ENCODE measurements around the gene CEP70.
A peak's percentile ranks its signal among the peaks of the same experiment; 100 is the strongest.

CEP70 gene, protein sequence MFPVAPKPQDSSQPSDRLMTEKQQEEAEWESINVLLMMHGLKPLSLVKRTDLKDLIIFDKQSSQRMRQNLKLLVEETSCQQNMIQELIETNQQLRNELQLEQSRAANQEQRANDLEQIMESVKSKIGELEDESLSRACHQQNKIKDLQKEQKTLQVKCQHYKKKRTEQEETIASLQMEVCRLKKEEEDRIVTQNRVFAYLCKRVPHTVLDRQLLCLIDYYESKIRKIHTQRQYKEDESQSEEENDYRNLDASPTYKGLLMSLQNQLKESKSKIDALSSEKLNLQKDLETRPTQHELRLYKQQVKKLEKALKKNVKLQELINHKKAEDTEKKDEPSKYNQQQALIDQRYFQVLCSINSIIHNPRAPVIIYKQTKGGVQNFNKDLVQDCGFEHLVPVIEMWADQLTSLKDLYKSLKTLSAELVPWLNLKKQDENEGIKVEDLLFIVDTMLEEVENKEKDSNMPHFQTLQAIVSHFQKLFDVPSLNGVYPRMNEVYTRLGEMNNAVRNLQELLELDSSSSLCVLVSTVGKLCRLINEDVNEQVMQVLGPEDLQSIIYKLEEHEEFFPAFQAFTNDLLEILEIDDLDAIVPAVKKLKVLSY

DNA sequence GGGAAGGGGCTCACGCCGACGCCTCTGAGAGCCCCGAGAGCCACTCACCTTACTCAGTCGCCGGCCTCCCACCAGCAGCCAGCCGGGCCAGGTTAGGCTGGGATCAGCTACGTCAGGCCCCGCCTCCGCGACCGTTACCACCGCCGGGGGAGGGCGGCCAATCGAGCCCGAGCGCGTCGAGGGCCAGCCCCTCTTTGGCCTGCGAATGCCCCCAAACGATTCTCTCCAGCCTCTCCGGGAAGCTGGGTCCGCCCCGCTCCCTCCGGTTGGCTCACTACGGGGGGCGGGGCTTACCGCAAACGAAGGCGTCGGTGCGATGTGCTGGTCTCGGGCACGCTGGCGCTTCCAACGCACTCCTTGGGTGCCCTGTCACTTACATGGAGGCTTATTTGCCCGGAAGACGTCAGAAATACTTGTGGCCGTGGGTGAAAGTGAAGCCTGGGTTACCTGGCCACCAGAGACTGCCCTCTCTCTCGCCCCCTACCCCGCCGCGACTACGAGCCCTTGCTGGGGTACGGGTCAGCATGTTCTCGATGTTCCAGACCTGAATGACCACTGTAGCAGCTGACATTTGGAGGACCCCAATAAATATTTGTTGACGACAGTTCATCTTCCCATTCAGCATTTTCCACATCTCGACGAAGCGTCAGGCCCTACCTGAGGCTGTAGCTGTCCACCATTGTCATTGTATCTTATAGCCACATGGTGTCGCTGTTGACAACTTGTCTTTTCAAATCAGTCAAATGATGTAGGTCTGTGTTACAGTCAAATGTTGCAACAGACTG lies at the start of gene CEP70:
Gene CEP70, minus strand, starts transcription at position 111 of the 785 bp plus-strand sequence. CDS start 21,333 bp downstream, outside the sequence.
- TF ChIP-seq, protein P1, sequence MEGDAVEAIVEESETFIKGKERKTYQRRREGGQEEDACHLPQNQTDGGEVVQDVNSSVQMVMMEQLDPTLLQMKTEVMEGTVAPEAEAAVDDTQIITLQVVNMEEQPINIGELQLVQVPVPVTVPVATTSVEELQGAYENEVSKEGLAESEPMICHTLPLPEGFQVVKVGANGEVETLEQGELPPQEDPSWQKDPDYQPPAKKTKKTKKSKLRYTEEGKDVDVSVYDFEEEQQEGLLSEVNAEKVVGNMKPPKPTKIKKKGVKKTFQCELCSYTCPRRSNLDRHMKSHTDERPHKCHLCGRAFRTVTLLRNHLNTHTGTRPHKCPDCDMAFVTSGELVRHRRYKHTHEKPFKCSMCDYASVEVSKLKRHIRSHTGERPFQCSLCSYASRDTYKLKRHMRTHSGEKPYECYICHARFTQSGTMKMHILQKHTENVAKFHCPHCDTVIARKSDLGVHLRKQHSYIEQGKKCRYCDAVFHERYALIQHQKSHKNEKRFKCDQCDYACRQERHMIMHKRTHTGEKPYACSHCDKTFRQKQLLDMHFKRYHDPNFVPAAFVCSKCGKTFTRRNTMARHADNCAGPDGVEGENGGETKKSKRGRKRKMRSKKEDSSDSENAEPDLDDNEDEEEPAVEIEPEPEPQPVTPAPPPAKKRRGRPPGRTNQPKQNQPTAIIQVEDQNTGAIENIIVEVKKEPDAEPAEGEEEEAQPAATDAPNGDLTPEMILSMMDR (IDR thresholded peaks at IDR 0.05; ENCODE audit: poor library complexity, severe bottlenecking) = peak; percentile 93
- H3K36me3 ChIP-seq (ENCODE audit: low read depth) = peaks cover 17% of the 10 kb centered on the region
- H3K27me3 ChIP-seq (ENCODE audit: insufficient read depth, poor library complexity, severe bottlenecking) = no peaks in the 10 kb centered on the region
- peak; percentile 95 for ATAC-seq (ENCODE audit: low read depth)
- no peaks in the 10 kb centered on the region for H3K9me3 ChIP-seq (ENCODE audit: severe bottlenecking)
- peak within 1 kb of the TSS; percentile 53 for H3K4me3 ChIP-seq (ENCODE audit: severe bottlenecking)
- peak within 1 kb of the TSS; percentile 56 for H3K27ac ChIP-seq (ENCODE audit: poor library complexity, severe bottlenecking)
- no peaks in the 10 kb centered on the region for H3K4me1 ChIP-seq (ENCODE audit: insufficient read depth, poor library complexity, severe bottlenecking)
- DNase-seq (ENCODE audit: low spot score) = peak; percentile 95

DNA sequence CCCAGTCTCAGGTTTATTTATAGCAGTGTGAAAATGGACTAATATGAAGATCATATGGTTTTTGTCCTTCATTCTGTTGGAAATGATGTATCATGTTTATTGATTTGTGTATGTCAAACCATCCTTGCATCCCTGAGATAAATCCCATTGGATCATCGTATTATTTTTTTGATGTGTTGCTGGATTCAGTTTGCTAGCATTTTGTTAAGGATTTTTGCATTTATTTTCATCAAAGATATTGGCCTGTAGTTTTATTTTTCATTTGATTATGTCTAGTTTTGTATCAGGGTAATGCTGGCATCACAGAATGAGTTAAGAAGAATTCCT lies 48.8 kb upstream of the CEP70 start:
- ATAC-seq (ENCODE audit: low read depth) (no peak), DNase-seq (ENCODE audit: low spot score) (no peak)
- Histone ChIP-seq H3K9me3 (ENCODE audit: severe bottlenecking) (peaks cover 10% of the 10 kb centered on the region), H3K36me3 (ENCODE audit: low read depth) (no peaks in the 10 kb centered on the region), H3K27ac (ENCODE audit: poor library complexity, severe bottlenecking) (no peak overlapping the region), H3K27me3 (ENCODE audit: insufficient read depth, poor library complexity, severe bottlenecking) (no peaks in the 10 kb centered on the region), H3K4me3 (ENCODE audit: severe bottlenecking) (no peak overlapping the region), H3K4me1 (ENCODE audit: insufficient read depth, poor library complexity, severe bottlenecking) (no peaks in the 10 kb centered on the region)
- TF ChIP-seq, protein P1 (IDR thresholded peaks at IDR 0.05; ENCODE audit: poor library complexity, severe bottlenecking) = no peak

DNA sequence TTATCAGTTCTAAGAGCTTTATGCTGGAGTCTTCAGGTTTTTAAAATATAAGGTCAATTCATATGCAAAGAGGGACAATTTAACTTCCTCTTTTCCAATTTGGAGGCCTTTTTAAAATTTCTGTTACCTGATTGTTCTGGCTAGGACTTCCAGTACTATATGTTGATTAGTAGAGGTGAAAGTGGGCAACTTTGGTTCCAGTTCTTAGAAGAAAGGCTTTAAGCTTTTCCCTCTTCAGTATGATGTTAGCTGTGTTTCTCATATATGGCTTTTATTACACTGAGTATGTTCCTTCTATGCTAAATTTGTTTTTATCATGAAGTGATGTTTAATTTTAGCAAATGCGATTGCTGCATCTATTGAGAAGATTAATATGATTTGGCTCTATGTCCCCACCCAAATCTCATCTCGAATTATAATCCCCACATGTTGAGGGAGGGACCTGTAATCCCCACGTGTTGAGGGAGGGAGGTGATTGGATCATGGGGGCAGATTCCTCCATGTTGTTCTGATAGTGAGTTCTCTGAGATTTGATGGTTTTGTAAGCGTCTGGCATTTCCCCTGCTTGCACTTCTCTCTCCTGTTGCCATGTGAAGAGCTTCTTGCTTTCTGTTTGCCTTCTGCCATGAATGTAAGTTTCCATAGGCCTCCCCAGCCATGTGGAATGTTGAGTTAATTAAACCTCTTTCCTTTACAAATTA lies 48.3 kb upstream of the CEP70 start:
- no peak overlapping the region for H3K4me3 ChIP-seq (ENCODE audit: severe bottlenecking)
- no peak overlapping the region for H3K27ac ChIP-seq (ENCODE audit: poor library complexity, severe bottlenecking)
- H3K9me3 ChIP-seq (ENCODE audit: severe bottlenecking) = peaks cover 10% of the 10 kb centered on the region
- no peak for ATAC-seq (ENCODE audit: low read depth)
- no peaks in the 10 kb centered on the region for H3K4me1 ChIP-seq (ENCODE audit: insufficient read depth, poor library complexity, severe bottlenecking)
- TF ChIP-seq, protein P1 (IDR thresholded peaks at IDR 0.05; ENCODE audit: poor library complexity, severe bottlenecking) = no peak
- H3K27me3 ChIP-seq (ENCODE audit: insufficient read depth, poor library complexity, severe bottlenecking) = no peaks in the 10 kb centered on the region
- H3K36me3 ChIP-seq (ENCODE audit: low read depth) = no peaks in the 10 kb centered on the region
- no peak for DNase-seq (ENCODE audit: low spot score)

- Histone ChIP-seq H3K36me3 (ENCODE audit: low read depth) (no peaks in the 10 kb centered on the region), H3K27ac (ENCODE audit: poor library complexity, severe bottlenecking) (no peak overlapping the region), H3K27me3 (ENCODE audit: insufficient read depth, poor library complexity, severe bottlenecking) (no peaks in the 10 kb centered on the region), H3K4me1 (ENCODE audit: insufficient read depth, poor library complexity, severe bottlenecking) (no peaks in the 10 kb centered on the region), H3K4me3 (ENCODE audit: severe bottlenecking) (no peak overlapping the region), H3K9me3 (ENCODE audit: severe bottlenecking) (peaks cover 8% of the 10 kb centered on the region)
- TF ChIP-seq, protein P1 (IDR thresholded peaks at IDR 0.05; ENCODE audit: poor library complexity, severe bottlenecking) = no peak
- ATAC-seq (ENCODE audit: low read depth) (no peak), DNase-seq (ENCODE audit: low spot score) (no peak)
These were observed 46.5 kb upstream of the CEP70 start for GRCh38 chr3:138640537-138640936.

Data from RWPE2 (cell line).